Spleen (tissue), 7 donors: ENCODE data around the gene SLC16A2.

Source experiments
- POLR2A ChIP-seq, 3 donors: fragments of 450-650 bp; IDR thresholded peaks; one replicate each; pipeline ENCODE4 v1.5.1; 2017; ENCODE audit warnings: antibody characterized with exemption in 3 of 3, mild to moderate bottlenecking in 1 of 3
- TF ChIP-seq, protein P1 (sequence below), 11 experiments: fragments of 200-600 bp in 7 of 11; fragments of 450-650 bp in 4 of 11; sonication (generic) in 4 of 11; IDR thresholded peaks in 8 of 11; conservative IDR thresholded peaks in 3 of 11; 1 replicate in 7 of 11; 2 replicates in 4 of 11; pipeline versions ENCODE4 v1.4.0 to v1.8.0; 2016 to 2021; ENCODE audit warnings: antibody characterized with exemption in 11 of 11, inconsistent platforms in 4 of 11, mild to moderate bottlenecking in 1 of 11
- donor health status: DM: no; HTN: no; CAD: no; lungs with moderate emphysema.
- donor health status: DM: no; HTN: no; CAD: no.
- donor health status: DM: no; HTN: no; CAD: no.

DNA sequence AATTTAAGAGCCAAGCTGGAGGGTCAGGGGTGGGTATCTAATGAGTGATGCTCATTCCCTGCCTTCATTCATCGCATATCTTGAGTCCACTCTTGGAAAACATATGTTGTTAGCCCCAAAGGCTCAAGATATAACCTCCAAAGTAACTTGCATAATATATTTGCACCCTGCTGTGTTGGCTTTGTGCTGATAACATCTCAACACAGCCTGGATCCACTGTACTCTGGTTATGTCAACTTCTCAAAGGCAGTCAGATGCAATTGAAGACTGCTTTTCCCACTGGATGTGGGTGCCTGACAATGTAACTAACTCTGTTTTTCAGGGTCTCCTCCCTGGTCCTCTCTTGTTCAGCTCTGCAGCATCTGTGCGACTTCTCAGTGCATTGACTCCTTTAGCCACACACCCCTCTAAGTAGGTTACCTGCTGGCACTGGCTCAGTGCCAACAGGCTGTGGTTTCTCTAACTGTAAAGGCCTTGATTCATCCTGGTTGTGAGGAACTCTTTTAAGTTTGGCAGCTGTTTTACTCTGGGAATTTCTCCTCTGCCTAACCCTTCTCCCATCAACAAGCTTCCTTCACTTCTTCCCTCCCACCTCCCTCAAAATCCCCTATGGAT lies 28.1 kb downstream of the SLC16A2 start:
- no peak for TF ChIP-seq POLR2A (IDR thresholded peaks at IDR 0.05)
- TF ChIP-seq, protein P1, sequence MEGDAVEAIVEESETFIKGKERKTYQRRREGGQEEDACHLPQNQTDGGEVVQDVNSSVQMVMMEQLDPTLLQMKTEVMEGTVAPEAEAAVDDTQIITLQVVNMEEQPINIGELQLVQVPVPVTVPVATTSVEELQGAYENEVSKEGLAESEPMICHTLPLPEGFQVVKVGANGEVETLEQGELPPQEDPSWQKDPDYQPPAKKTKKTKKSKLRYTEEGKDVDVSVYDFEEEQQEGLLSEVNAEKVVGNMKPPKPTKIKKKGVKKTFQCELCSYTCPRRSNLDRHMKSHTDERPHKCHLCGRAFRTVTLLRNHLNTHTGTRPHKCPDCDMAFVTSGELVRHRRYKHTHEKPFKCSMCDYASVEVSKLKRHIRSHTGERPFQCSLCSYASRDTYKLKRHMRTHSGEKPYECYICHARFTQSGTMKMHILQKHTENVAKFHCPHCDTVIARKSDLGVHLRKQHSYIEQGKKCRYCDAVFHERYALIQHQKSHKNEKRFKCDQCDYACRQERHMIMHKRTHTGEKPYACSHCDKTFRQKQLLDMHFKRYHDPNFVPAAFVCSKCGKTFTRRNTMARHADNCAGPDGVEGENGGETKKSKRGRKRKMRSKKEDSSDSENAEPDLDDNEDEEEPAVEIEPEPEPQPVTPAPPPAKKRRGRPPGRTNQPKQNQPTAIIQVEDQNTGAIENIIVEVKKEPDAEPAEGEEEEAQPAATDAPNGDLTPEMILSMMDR (IDR thresholded peaks at IDR 0.05 in 8 of 11, conservative IDR thresholded peaks at IDR 0.05 in 3 of 11): no peak
